GM12865 (cell line): Measurements from ENCODE around the gene EPHA3.

Source experiments
- DNase-seq: peaks from one replicate; pipeline ENCODE4 v3.0.0; 2010; ENCODE audit warnings: low read depth
- H3K4me3 ChIP-seq: 2 replicates; pipeline ENCODE4 v1.5.1; 2011; ENCODE audit warnings: mild to moderate bottlenecking, low read depth, low read length, control low read depth
- CTCF ChIP-seq: IDR thresholded peaks from 2 replicates; pipeline ENCODE4 v1.5.1; 2011; ENCODE audit warnings: low read length, control low read depth, low read depth, inconsistent platforms; ENCODE audit not compliant: insufficient read depth; ENCODE audit errors: missing control alignments

EPHA3 gene

GRCh38 chr3:89165636-89166263, 58.3 kb downstream of the EPHA3 start:
- TF ChIP-seq CTCF, result no peak
- H3K4me3 ChIP-seq, result no peak overlapping the region
- no peak for DNase-seq

GRCh38 chr3:89171687-89172545, 64.5 kb downstream of the EPHA3 start:
- H3K4me3 ChIP-seq, result no peak overlapping the region
- no peak for DNase-seq
- TF ChIP-seq CTCF, result no peak

GRCh38 chr3:89173546-89173945, 66.1 kb downstream of the EPHA3 start:
- no peak for TF ChIP-seq CTCF
- no peak overlapping the region for H3K4me3 ChIP-seq
- no peak for DNase-seq

GRCh38 chr3:89179355-89180001, 72.1 kb downstream of the EPHA3 start:
- peak; percentile 84 for DNase-seq
- no peak for TF ChIP-seq CTCF
- H3K4me3 ChIP-seq, result peak overlapping the region; percentile 39

- H3K4me3 ChIP-seq, result peak overlapping the region; percentile 39
- peak; percentile 30 for DNase-seq
- TF ChIP-seq CTCF, result no peak
These were observed 72.9 kb downstream of the EPHA3 start for GRCh38 chr3:89180334-89180733.

GRCh38 chr3:89182056-89182455, 74.6 kb downstream of the EPHA3 start:
- no peak for DNase-seq
- no peak overlapping the region for H3K4me3 ChIP-seq
- TF ChIP-seq CTCF, result no peak
